ENCODE results near the gene GSTA4.

- no peak for TF ChIP-seq RAD21 (CRISPR knock-in tag; IDR thresholded peaks at IDR 0.05)
- no peak for TF ChIP-seq MAFF (IDR thresholded peaks at IDR 0.05; ENCODE audit: low read depth, low read length)
- no peak for TF ChIP-seq RCOR2 (CRISPR knock-in tag; IDR thresholded peaks at IDR 0.05)
- no peak for TF ChIP-seq ZNF124 (CRISPR knock-in tag; IDR thresholded peaks at IDR 0.05)
- TF ChIP-seq ZNF776 (CRISPR knock-in tag; IDR thresholded peaks at IDR 0.05), result no peak
- no peak for TF ChIP-seq RNF2 (conservative IDR thresholded peaks at IDR 0.05; ENCODE audit: low read depth)
- no peak for TF ChIP-seq NFE2L2 (IDR thresholded peaks at IDR 0.05; ENCODE audit: low read length)
- no peak for TF ChIP-seq ZHX1 (CRISPR knock-in tag; IDR thresholded peaks at IDR 0.05; ENCODE audit: low read depth)
- no peak for TF ChIP-seq ZBTB2 (CRISPR knock-in tag; IDR thresholded peaks at IDR 0.05; ENCODE audit: low read depth)
- TF ChIP-seq CC2D1A (CRISPR knock-in tag; IDR thresholded peaks at IDR 0.05), result no peak
- TF ChIP-seq IRX3 (CRISPR knock-in tag; IDR thresholded peaks at IDR 0.05; ENCODE audit: borderline replicate concordance, low read depth), result no peak
These were observed 61.3 kb downstream of the GSTA4 start for GRCh38 chr6:52933778-52934177.
